Endothelial cell of umbilical vein (primary cell): ENCODE measurements around the gene POLA1. TPM values are rescaled to one million over a fixed set of nuclear protein-coding genes. Genes with fewer than 3 reads are reported as not detected.
A peak's percentile ranks its signal among the peaks of the same experiment; 100 is the strongest.

Source experiments
- BruUV-seq: library from RNA; stranded (reverse); fragments of 400-500 nt; replicated peaks from 2 replicates; lab custom pipeline; 2021; lab: Mats Ljungman, UMichigan
- CTCF ChIA-PET: fragments of 300-600, 350-600 bp; sonication (Branson Sonifier 250); formaldehyde crosslinking; loops from one replicate; lab custom pipeline; 2021; ENCODE audit warnings: antibody characterized with exemption, inconsistent platforms; lab: Charles Lee
- POLR2A ChIA-PET: fragments of 300-600, 350-600 bp; sonication (Branson Sonifier 250); formaldehyde crosslinking; loops from one replicate; lab custom pipeline; 2021; ENCODE audit warnings: antibody characterized with exemption, inconsistent platforms; lab: Charles Lee
- DNase-seq: peaks from one replicate; pipeline ENCODE4 v3.0.0-alpha.2; 2011; ENCODE audit warnings: low read depth, low spot score
- FAIRE-seq: peaks from 2 replicates; lab custom pipeline; 2011; peaks lifted over from hg19 to GRCh38; lab: Jason Lieb, UNC
- H2AFZ ChIP-seq: 2 replicates; pipeline ENCODE4 v1.6.0; 2012; ENCODE audit warnings: low read depth, low read length, control low read depth, inconsistent platforms
- H3K27ac ChIP-seq: 2 replicates; pipeline ENCODE4 v1.5.1; 2011; ENCODE audit warnings: low read depth, mild to moderate bottlenecking, control low read depth, low read length, moderate library complexity; ENCODE audit not compliant: insufficient read depth
- H3K27me3 ChIP-seq, 2 experiments: 2 replicates each; pipeline versions ENCODE4 v1.6.0 to v1.6.1; 2011; ENCODE audit warnings: low read length in 2 of 2, mixed read lengths in 1 of 2; ENCODE audit not compliant: control insufficient read depth in 2 of 2, insufficient read depth in 2 of 2
- H3K36me3 ChIP-seq, 2 experiments: 2 replicates in 1 of 2; 3 replicates in 1 of 2; pipeline ENCODE4 v1.5.1; 2011; ENCODE audit warnings: low read length in 2 of 2, mild to moderate bottlenecking in 1 of 2, moderate library complexity in 1 of 2; ENCODE audit not compliant: control insufficient read depth in 2 of 2, insufficient read depth in 2 of 2; ENCODE audit errors: extremely low read depth in 1 of 2
- H3K4me1 ChIP-seq: 3 replicates; pipeline ENCODE4 v1.5.1; 2011; ENCODE audit warnings: mild to moderate bottlenecking, low read length; ENCODE audit not compliant: control insufficient read depth, insufficient read depth; ENCODE audit errors: extremely low read depth
- H3K4me2 ChIP-seq: 2 replicates; pipeline ENCODE4 v1.6.1; 2011; ENCODE audit warnings: low read length, control low read depth, mixed read lengths; ENCODE audit not compliant: insufficient read depth
- H3K4me3 ChIP-seq, 3 experiments: fragments of 200-600 bp in 1 of 3; sonication (generic), shearing (Covaris generic) in 1 of 3; replicated peaks in 1 of 3; 2 replicates each; pipeline ENCODE4 v1.5.1; 2011 to 2016; ENCODE audit warnings: control low read depth in 3 of 3, low read length in 3 of 3, mild to moderate bottlenecking in 2 of 3, inconsistent platforms in 1 of 3, low read depth in 1 of 3, moderate library complexity in 1 of 3; ENCODE audit not compliant: insufficient read depth in 1 of 3
- H3K79me2 ChIP-seq: 2 replicates; pipeline ENCODE4 v1.6.0; 2012; ENCODE audit warnings: low read length, inconsistent platforms; ENCODE audit not compliant: control insufficient read depth, insufficient read depth
- H3K9ac ChIP-seq: replicated peaks from 2 replicates; pipeline ENCODE3; 2011; ENCODE audit warnings: low read length, control low read depth; ENCODE audit not compliant: insufficient read depth; ENCODE audit errors: extremely low read depth
- H3K9me1 ChIP-seq: replicated peaks from 3 replicates; pipeline ENCODE4 v1.6.0; 2011; ENCODE audit warnings: mild to moderate bottlenecking, low read length; ENCODE audit not compliant: control insufficient read depth, insufficient read depth; ENCODE audit errors: extremely low read depth
- H3K9me3 ChIP-seq: replicated peaks from 2 replicates; pipeline ENCODE4 v1.5.1; 2012; ENCODE audit warnings: low read length, inconsistent platforms; ENCODE audit not compliant: control insufficient read depth, insufficient read depth
- H4K20me1 ChIP-seq: replicated peaks from 2 replicates; pipeline ENCODE3; 2011; ENCODE audit warnings: mild to moderate bottlenecking, low read length; ENCODE audit not compliant: control insufficient read depth, insufficient read depth; ENCODE audit errors: extremely low read depth
- CTCF ChIP-seq, 2 donors: IDR thresholded peaks; 1 replicate in 1 of 2; 2 replicates in 1 of 2; pipeline ENCODE4 v1.5.1; 2011; ENCODE audit warnings: low read length in 2 of 2, mild to moderate bottlenecking in 2 of 2, moderate library complexity in 2 of 2, control low read depth in 1 of 2, inconsistent platforms in 1 of 2, low read depth in 1 of 2; ENCODE audit not compliant: insufficient read depth in 1 of 2; ENCODE audit errors: extremely low read depth in 1 of 2
- EZH2 ChIP-seq: IDR thresholded peaks from 2 replicates; pipeline ENCODE4 v1.6.1; 2012; ENCODE audit warnings: borderline replicate concordance, low read depth, mild to moderate bottlenecking, moderate library complexity, low read length, inconsistent platforms; ENCODE audit not compliant: severe bottlenecking
- FOS ChIP-seq: IDR thresholded peaks from 2 replicates; pipeline ENCODE4 v1.6.1; 2011; ENCODE audit warnings: mild to moderate bottlenecking, low read length, moderate library complexity, borderline replicate concordance; ENCODE audit not compliant: insufficient read depth
- GATA2 ChIP-seq: IDR thresholded peaks from 2 replicates; pipeline ENCODE4 v1.7.0; 2011; ENCODE audit warnings: low read depth, mild to moderate bottlenecking, moderate library complexity, mixed read lengths, low read length; ENCODE audit not compliant: insufficient read length, insufficient read depth
- JUN ChIP-seq: IDR thresholded peaks from 2 replicates; pipeline ENCODE4 v1.6.1; 2011; ENCODE audit warnings: borderline replicate concordance, low read depth; ENCODE audit not compliant: insufficient read length, insufficient read depth
- MAX ChIP-seq: IDR thresholded peaks from 2 replicates; pipeline ENCODE4 v1.6.1; 2011; ENCODE audit not compliant: insufficient read depth, insufficient read length
- MYC ChIP-seq: IDR thresholded peaks from one replicate; pipeline ENCODE4 v1.6.1; 2011; ENCODE audit warnings: mild to moderate bottlenecking, low read depth, low read length
- POLR2A ChIP-seq: IDR thresholded peaks from 2 replicates; pipeline ENCODE4 v1.6.1; 2012; ENCODE audit warnings: low read depth, mild to moderate bottlenecking, control low read depth, low read length
- POLR2AphosphoS5 ChIP-seq: IDR thresholded peaks from 2 replicates; pipeline ENCODE4 v1.6.1; 2012; ENCODE audit warnings: low read depth, mild to moderate bottlenecking, control low read depth, low read length, moderate library complexity; ENCODE audit not compliant: insufficient read depth
- dilution Hi-C: fragments of 300-500 bp; cut with MboI; formaldehyde crosslinking; loops from one replicate; pipeline ENCODE4 v1.15.0; 2019; ENCODE audit warnings: low sequenced_read_pairs; ENCODE audit not compliant: extremely low pct_ligation_motif_present
- intact Hi-C: fragments of 100-400 bp; cut with micrococcal nuclease; formaldehyde crosslinking; loops from one replicate; pipeline ENCODE4 v1.10.0; 2022
- polyA plus RNA-seq, 4 experiments: library from polyadenylated mRNA; depleted of rRNA in 3 of 4; stranded (reverse) in 3 of 4; unstranded in 1 of 4; fragments of >200 nt; gene quantifications; 2 replicates each; pipeline versions ENCODE4 v1.2.1 to v1.2.3, GENCODE V29; 2011 to 2012; ENCODE audit warnings: missing spikeins in 1 of 4
- total RNA-seq: library from RNA; stranded (reverse); gene quantifications from 2 replicates; pipeline ENCODE4 v1.2.3, GENCODE V29; 2021

POLA1 gene
- total and polyA plus RNA-seq, 2 donors (not counting 3 experiments of a cell fraction or from before 2014, with no cell fraction given) = 1.8 to 18.6 TPM

GRCh38 chrX:24925430-24925829 lies 231.7 kb downstream of the POLA1 start:
- ChIA-PET CTCF (no interaction called here), POLR2A (no interaction called here)
- TF ChIP-seq JUN = no peak
- TF ChIP-seq GATA2 = no peak
- TF ChIP-seq POLR2AphosphoS5 = no peak
- TF ChIP-seq FOS = no peak
- no peak for TF ChIP-seq CTCF (IDR thresholded peaks at IDR 0.05; ENCODE audit: extremely low read depth in 1 of 2, insufficient read depth in 1 of 2, low read depth in 1 of 2, low read length in 2 of 2)
- no peak for TF ChIP-seq MYC
- TF ChIP-seq POLR2A = no peak
- TF ChIP-seq EZH2 = no peak
- no peak for TF ChIP-seq MAX
- dilution Hi-C loops (no loop called here), intact Hi-C loops (no loop called here)
- H4K20me1 ChIP-seq = no peaks in the 10 kb centered on the region
- no peaks in the 10 kb centered on the region for H3K9me1 ChIP-seq
- H3K4me2 ChIP-seq = no peak overlapping the region
- no peaks in the 10 kb centered on the region for H3K9me3 ChIP-seq
- H3K9ac ChIP-seq = no peak overlapping the region
- no peaks in the 10 kb centered on the region for H3K27me3 ChIP-seq
- BruUV-seq = no TSS peak
- DNase-seq = peak; percentile 1
- no peaks in the 10 kb centered on the region for H3K79me2 ChIP-seq
- H2AFZ ChIP-seq = no peak overlapping the region
- no peaks in the 10 kb centered on the region for H3K4me1 ChIP-seq
- no peak overlapping the region for H3K4me3 ChIP-seq
- no peak overlapping the region for H3K27ac ChIP-seq
- no peaks in the 10 kb centered on the region for H3K36me3 ChIP-seq
- no peak for FAIRE-seq
